HL-60 (cell line): ENCODE data around the gene DOCK10.

Experiments
- DNase-seq, 2 experiments: peaks; one replicate each; pipeline ENCODE4 v3.0.0-alpha.2; 2010 to 2020; ENCODE audit warnings: low read depth in 1 of 2, low spot score in 1 of 2
- H3K27ac ChIP-seq: fragments of 250-450 bp; sonication (Bioruptor Pico); replicated peaks from 2 replicates; pipeline ENCODE4 v1.5.1; 2020; ENCODE audit warnings: mild to moderate bottlenecking, moderate library complexity
- H3K27me3 ChIP-seq: fragments of 250-450 bp; sonication (Bioruptor Pico); 2 replicates; pipeline ENCODE4 v1.5.1; 2021; ENCODE audit warnings: mild to moderate bottlenecking, moderate library complexity; ENCODE audit not compliant: insufficient read depth, poor library complexity, severe bottlenecking
- H3K4me3 ChIP-seq: replicated peaks from 2 replicates; pipeline ENCODE4 v1.5.1; 2011; ENCODE audit warnings: mild to moderate bottlenecking, control low read depth, low read length; ENCODE audit not compliant: insufficient read depth
- CTCF ChIP-seq: IDR thresholded peaks from one replicate; pipeline ENCODE4 v1.5.1; 2011; ENCODE audit warnings: low read length, control low read depth, inconsistent platforms; ENCODE audit not compliant: insufficient read depth
- GABPA ChIP-seq: IDR thresholded peaks from 2 replicates; pipeline ENCODE4 v1.6.1; 2012; ENCODE audit warnings: low read depth
- POLR2AphosphoS5 ChIP-seq: IDR thresholded peaks from 2 replicates; pipeline ENCODE4 v1.6.1; 2012; ENCODE audit warnings: low read depth
- REST ChIP-seq: IDR thresholded peaks from 2 replicates; pipeline ENCODE4 v1.6.1; 2012; ENCODE audit warnings: low read depth; ENCODE audit not compliant: insufficient replicate concordance
- SPI1 ChIP-seq: IDR thresholded peaks from 2 replicates; pipeline ENCODE4 v1.6.1; 2012; ENCODE audit warnings: low read depth, mild to moderate bottlenecking, borderline replicate concordance

The DOCK10 gene

GRCh38 chr2:224871813-224872212 lies 170.5 kb downstream of the DOCK10 start:
- Histone ChIP-seq H3K27me3 (no peaks in the 10 kb centered on the region), H3K27ac (no peak overlapping the region), H3K4me3 (no peak overlapping the region)
- TF ChIP-seq SPI1 (no peak), REST (no peak), POLR2AphosphoS5 (no peak), GABPA (no peak), CTCF (no peak)
- DNase-seq = no peak

- TF ChIP-seq GABPA (no peak), SPI1 (no peak), POLR2AphosphoS5 (no peak), REST (no peak), CTCF (no peak)
- H3K27ac ChIP-seq = no peak overlapping the region
Measured at GRCh38 chr2:224870341-224870740, 171.9 kb downstream of the DOCK10 start.

GRCh38 chr2:224869601-224870233 lies 172.6 kb downstream of the DOCK10 start:
- TF ChIP-seq GABPA (no peak), POLR2AphosphoS5 (no peak), CTCF (no peak), SPI1 (no peak), REST (no peak)
- Histone ChIP-seq H3K4me3 (no peak overlapping the region), H3K27me3 (no peaks in the 10 kb centered on the region), H3K27ac (no peak overlapping the region)
- DNase-seq = no peak

More at GRCh38 chr2:224870341-224870740, 171.9 kb downstream of the DOCK10 start:
- Histone ChIP-seq H3K4me3 (no peak overlapping the region), H3K27me3 (no peaks in the 10 kb centered on the region)
- DNase-seq = no peak
